ENCODE results near the gene FUT3. TPM values are rescaled to one million over a fixed set of nuclear protein-coding genes. Genes with fewer than 3 reads are reported as not detected.
"Not testable (repeated sequence)": the region's sequence is repeated elsewhere in the genome, so short reads cannot be mapped to it uniquely, and the experiment has no call there.

FUT3 gene
- polyA plus RNA-seq, 6 donors from 2014 or later: not detected

GRCh38 chr19:5874496-5874895 is 23.2 kb upstream of the FUT3 start:
- not testable (repeated sequence) for H3K27ac Mint-ChIP-seq; H3K4me1 Mint-ChIP-seq; DNase-seq; H3K9me3 Mint-ChIP-seq; H3K36me3 Mint-ChIP-seq; ATAC-seq (ENCODE audit: low read depth in 2 of 2)
- Mint-ChIP-seq H3K27me3 (peaks cover 0 to 23% (median 11%) of the 10 kb centered on the region in 3 donors), H3K4me3 (peak overlapping the region in 2 of 8 donors; percentile 40 to 42)

- no peak overlapping the region for H3K27ac Mint-ChIP-seq
Observed at GRCh38 chr19:5873617-5874199, 22.5 kb upstream of the FUT3 start.

GRCh38 chr19:5870986-5871394 is 19.7 kb upstream of the FUT3 start:
- H3K4me3 Mint-ChIP-seq: no peak overlapping the region
- H3K27me3 Mint-ChIP-seq: peaks cover 0 to 10% (median under 1%) of the 10 kb centered on the region in 3 donors
- peaks cover 0 to 2% (median 0%) of the 10 kb centered on the region in 7 donors for H3K9me3 Mint-ChIP-seq
- no peaks in the 10 kb centered on the region for H3K36me3 Mint-ChIP-seq
- ATAC-seq (ENCODE audit: low read depth in 2 of 2) (no peak), DNase-seq (no peak)
- no peak overlapping the region for H3K27ac Mint-ChIP-seq
- no peaks in the 10 kb centered on the region for H3K4me1 Mint-ChIP-seq

More at GRCh38 chr19:5873617-5874199, 22.5 kb upstream of the FUT3 start:
- Mint-ChIP-seq H3K4me1 (no peaks in the 10 kb centered on the region), H3K36me3 (no peaks in the 10 kb centered on the region), H3K4me3 (no peak overlapping the region), H3K27me3 (peaks cover 0 to 18% (median 11%) of the 10 kb centered on the region in 3 donors), H3K9me3 (peaks cover 0 to 2% (median 0%) of the 10 kb centered on the region in 7 donors)
- ATAC-seq (ENCODE audit: low read depth in 2 of 2) (no peak), DNase-seq (no peak)

- ATAC-seq (ENCODE audit: low read depth in 2 of 2) (no peak), DNase-seq (no peak)
- H3K4me1 Mint-ChIP-seq: no peaks in the 10 kb centered on the region
- peaks cover 0 to 23% (median 19%) of the 10 kb centered on the region in 3 donors for H3K27me3 Mint-ChIP-seq
- no peaks in the 10 kb centered on the region for H3K36me3 Mint-ChIP-seq
- no peak overlapping the region for H3K27ac Mint-ChIP-seq
- H3K4me3 Mint-ChIP-seq: no peak overlapping the region
- peaks cover 0 to 2% (median 0%) of the 10 kb centered on the region in 7 donors for H3K9me3 Mint-ChIP-seq
Observed at GRCh38 chr19:5867201-5868136, 16.2 kb upstream of the FUT3 start.

GRCh38 chr19:5865772-5866171 is 14.5 kb upstream of the FUT3 start:
- Mint-ChIP-seq H3K4me1 (no peaks in the 10 kb centered on the region), H3K9me3 (no peaks in the 10 kb centered on the region), H3K36me3 (no peaks in the 10 kb centered on the region), H3K4me3 (no peak overlapping the region), H3K27ac (no peak overlapping the region), H3K27me3 (peaks cover 0 to 32% (median 27%) of the 10 kb centered on the region in 3 donors)
- ATAC-seq (ENCODE audit: low read depth in 2 of 2) (no peak), DNase-seq (no peak)

- ATAC-seq (ENCODE audit: low read depth in 2 of 2) (no peak), DNase-seq (no peak)
- H3K27me3 Mint-ChIP-seq: peaks cover 0 to 36% (median 27%) of the 10 kb centered on the region in 3 donors
- no peaks in the 10 kb centered on the region for H3K9me3 Mint-ChIP-seq
- H3K27ac Mint-ChIP-seq: peak overlapping the region in 3 of 6 donors; percentile 16 to 83 (median 56)
- no peaks in the 10 kb centered on the region for H3K4me1 Mint-ChIP-seq
- H3K4me3 Mint-ChIP-seq: no peak overlapping the region
- no peaks in the 10 kb centered on the region for H3K36me3 Mint-ChIP-seq
Observed at GRCh38 chr19:5864725-5865486, 13.7 kb upstream of the FUT3 start.

- H3K4me3 Mint-ChIP-seq: no peak overlapping the region
- DNase-seq (no peak), ATAC-seq (ENCODE audit: low read depth in 2 of 2) (no peak)
- no peaks in the 10 kb centered on the region for H3K36me3 Mint-ChIP-seq
- H3K27ac Mint-ChIP-seq: peak overlapping the region in 2 of 6 donors; percentile 56 to 83
- H3K27me3 Mint-ChIP-seq: peaks cover 0 to 38% (median 27%) of the 10 kb centered on the region in 3 donors
- no peaks in the 10 kb centered on the region for H3K4me1 Mint-ChIP-seq
- H3K9me3 Mint-ChIP-seq: no peaks in the 10 kb centered on the region
Observed at GRCh38 chr19:5864013-5864720, 12.9 kb upstream of the FUT3 start.

GRCh38 chr19:5863030-5863665 is 11.9 kb upstream of the FUT3 start:
- ATAC-seq (ENCODE audit: low read depth in 2 of 2) (no peak), DNase-seq (no peak)
- H3K27ac Mint-ChIP-seq: no peak overlapping the region
- no peaks in the 10 kb centered on the region for H3K36me3 Mint-ChIP-seq
- H3K4me1 Mint-ChIP-seq: no peaks in the 10 kb centered on the region
- no peaks in the 10 kb centered on the region for H3K9me3 Mint-ChIP-seq
- H3K27me3 Mint-ChIP-seq: peaks cover 0 to 38% (median 26%) of the 10 kb centered on the region in 3 donors
- H3K4me3 Mint-ChIP-seq: peak overlapping the region in 1 of 8 donors; percentile 79

- Mint-ChIP-seq H3K4me1 (no peaks in the 10 kb centered on the region), H3K9me3 (peaks cover 0 to 2% (median 0%) of the 10 kb centered on the region in 7 donors), H3K36me3 (no peaks in the 10 kb centered on the region), H3K27ac (no peak overlapping the region), H3K27me3 (peaks cover 0 to 15% (median 14%) of the 10 kb centered on the region in 3 donors), H3K4me3 (no peak overlapping the region)
- DNase-seq: no peak
- no peak for ATAC-seq (ENCODE audit: low read depth in 2 of 2)
Observed at GRCh38 chr19:5857203-5858081, 6.2 kb upstream of the FUT3 start.

GRCh38 chr19:5855151-5855550 is 3.9 kb upstream of the FUT3 start:
- H3K4me1 Mint-ChIP-seq; ATAC-seq (ENCODE audit: low read depth in 2 of 2); H3K36me3 Mint-ChIP-seq; H3K27ac Mint-ChIP-seq; H3K9me3 Mint-ChIP-seq; H3K27me3 Mint-ChIP-seq; DNase-seq; H3K4me3 Mint-ChIP-seq: not testable (repeated sequence)

- not testable (repeated sequence) for H3K4me1 Mint-ChIP-seq; H3K27me3 Mint-ChIP-seq; DNase-seq; ATAC-seq (ENCODE audit: low read depth in 2 of 2); H3K4me3 Mint-ChIP-seq; H3K36me3 Mint-ChIP-seq; H3K9me3 Mint-ChIP-seq
- peak overlapping the region in 1 of 6 donors; percentile 7 for H3K27ac Mint-ChIP-seq
Observed at GRCh38 chr19:5854121-5854520, 2.9 kb upstream of the FUT3 start.

All from naive B cell (primary cell).